Ectodermal cell (in vitro differentiated cells): Measurements from ENCODE around the gene TPR. TPM values are rescaled to one million over a fixed set of nuclear protein-coding genes. Genes with fewer than 3 reads are reported as not detected.

Experiments
- H3K27ac ChIP-seq: 2 replicates; pipeline ENCODE4 v1.7.0; 2013; ENCODE audit warnings: mild to moderate bottlenecking, low read depth, low read length; ENCODE audit not compliant: insufficient read depth, poor library complexity, severe bottlenecking
- H3K27me3 ChIP-seq: 2 replicates; pipeline ENCODE4 v1.7.0; 2013; ENCODE audit warnings: mild to moderate bottlenecking, low read length; ENCODE audit not compliant: insufficient read depth, control insufficient read depth, poor library complexity, severe bottlenecking
- H3K36me3 ChIP-seq: one replicate; pipeline ENCODE4 v1.7.0; 2013; ENCODE audit warnings: low read length; ENCODE audit not compliant: control insufficient read depth, insufficient read depth
- H3K4me1 ChIP-seq: one replicate; pipeline ENCODE4 v1.7.0; 2013; ENCODE audit warnings: low read length; ENCODE audit not compliant: control insufficient read depth, insufficient read depth
- H3K4me3 ChIP-seq: 2 replicates; pipeline ENCODE4 v1.7.0; 2013; ENCODE audit warnings: low read depth, low read length, control low read depth; ENCODE audit not compliant: insufficient read depth
- H3K9me3 ChIP-seq: 2 replicates; pipeline ENCODE4 v1.7.0; 2013; ENCODE audit warnings: mild to moderate bottlenecking, low read length, moderate library complexity; ENCODE audit not compliant: control insufficient read depth
- WGBS, 2 experiments: methylation state at CpG; one replicate each; pipeline ENCODE4 v1.1.7; 2013; ENCODE audit warnings: missing lambda C conversion rate in 2 of 2; 5-methylcytosine and 5-hydroxymethylcytosine counted together
- polyA plus RNA-seq, 4 experiments: library from polyadenylated mRNA; stranded (reverse); fragments of 50-300 nt; gene quantifications; one replicate each; pipeline ENCODE4 v1.2.3, GENCODE V29; 2013

TPR gene
- polyA plus RNA-seq (2013, experiment 1 of 4) = 94.4 TPM
- polyA plus RNA-seq (2013, experiment 2 of 4) = 99.0 TPM
- polyA plus RNA-seq (2013, experiment 3 of 4) = 74.3 TPM
- polyA plus RNA-seq (2013, experiment 4 of 4) = 93.8 TPM

- no peaks in the 10 kb centered on the region for H3K27me3 ChIP-seq
- H3K9me3 ChIP-seq = no peaks in the 10 kb centered on the region
- H3K36me3 ChIP-seq = peaks cover 15% of the 10 kb centered on the region
- H3K4me3 ChIP-seq = peak within 1 kb of the TSS; percentile 90
- 0% methylated on average over 60 of the region's 60 CpGs for WGBS, 2 experiments
- H3K27ac ChIP-seq = peak within 1 kb of the TSS; percentile 99
- H3K4me1 ChIP-seq = peaks cover 6% of the 10 kb centered on the region
Observed at GRCh38 chr1:186375152-186375928, at the start of gene TPR, which contains the start of gene ODR4. Gene TPR, minus strand, starts transcription at chr1:186375253. Its CDS starts 225 bp downstream, at chr1:186375028. Gene ODR4, plus strand, starts transcription at chr1:186375838. Its CDS starts 3,948 bp downstream, at chr1:186379786.

- Histone ChIP-seq H3K27me3 (no peaks in the 10 kb centered on the region), H3K36me3 (no peaks in the 10 kb centered on the region), H3K9me3 (no peaks in the 10 kb centered on the region), H3K4me1 (no peaks in the 10 kb centered on the region), H3K4me3 (no peak overlapping the region), H3K27ac (no peak overlapping the region)
- 90 to 96% methylated on average over 2 of the region's 2 CpGs for WGBS, 2 experiments
Observed at GRCh38 chr1:186424539-186424938, 49.5 kb upstream of the TPR start.

DNA sequence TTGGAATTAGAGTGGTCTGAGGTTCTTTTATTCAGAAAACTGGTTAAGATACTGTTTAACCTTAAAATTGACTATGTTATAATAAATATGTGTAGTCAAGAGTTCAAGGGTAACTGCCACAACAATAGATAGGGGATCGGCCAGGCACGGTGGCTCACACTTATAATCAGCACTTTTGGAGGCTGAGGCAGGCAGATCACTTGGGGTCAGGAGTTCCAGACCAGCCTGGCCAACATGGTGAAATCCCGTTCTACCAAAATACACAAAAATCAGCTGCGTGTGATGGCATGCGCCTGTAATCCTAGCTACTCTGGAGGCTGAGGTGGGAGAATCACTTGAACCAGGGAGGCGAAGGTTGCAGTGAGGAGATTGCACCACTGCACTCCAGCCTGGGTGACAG, 46.4 kb upstream of the TPR start:
- Histone ChIP-seq H3K9me3 (no peaks in the 10 kb centered on the region), H3K36me3 (peaks cover 3% of the 10 kb centered on the region), H3K4me1 (no peaks in the 10 kb centered on the region), H3K27me3 (no peaks in the 10 kb centered on the region), H3K27ac (no peak overlapping the region), H3K4me3 (no peak overlapping the region)
- WGBS, 2 experiments = 83 to 94% methylated on average over 6 of the region's 6 CpGs

DNA sequence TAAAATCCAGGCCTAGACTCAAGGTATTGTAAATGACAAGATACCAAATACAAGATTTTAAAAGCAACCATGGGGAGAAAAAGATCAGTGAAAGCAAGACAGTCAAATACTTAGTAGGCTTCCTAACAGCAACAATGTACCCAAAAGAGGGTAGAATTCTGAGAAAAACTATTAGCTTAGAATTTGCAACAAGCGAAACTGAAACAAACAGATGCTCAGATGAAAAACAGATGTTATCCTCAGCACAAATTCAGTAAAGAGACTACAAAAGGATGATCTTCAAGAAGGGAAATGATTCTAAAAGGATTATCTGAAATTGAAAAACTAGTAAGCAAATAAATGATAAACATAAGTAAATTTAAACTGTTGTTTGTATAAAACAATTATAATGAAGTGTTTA, 45.9 kb upstream of the TPR start:
- Histone ChIP-seq H3K27me3 (no peaks in the 10 kb centered on the region), H3K36me3 (peaks cover 3% of the 10 kb centered on the region), H3K9me3 (no peaks in the 10 kb centered on the region), H3K27ac (no peak overlapping the region), H3K4me3 (no peak overlapping the region), H3K4me1 (no peaks in the 10 kb centered on the region)
- WGBS, 2 experiments = 95 to 100% methylated on average over 1 of the region's 1 CpG

- H3K27ac ChIP-seq = no peak overlapping the region
- no peak overlapping the region for H3K4me3 ChIP-seq
- no peaks in the 10 kb centered on the region for H3K4me1 ChIP-seq
- no peaks in the 10 kb centered on the region for H3K27me3 ChIP-seq
- peaks cover 3% of the 10 kb centered on the region for H3K36me3 ChIP-seq
- no peaks in the 10 kb centered on the region for H3K9me3 ChIP-seq
Observed at GRCh38 chr1:186420311-186420710, 45.3 kb upstream of the TPR start.

DNA sequence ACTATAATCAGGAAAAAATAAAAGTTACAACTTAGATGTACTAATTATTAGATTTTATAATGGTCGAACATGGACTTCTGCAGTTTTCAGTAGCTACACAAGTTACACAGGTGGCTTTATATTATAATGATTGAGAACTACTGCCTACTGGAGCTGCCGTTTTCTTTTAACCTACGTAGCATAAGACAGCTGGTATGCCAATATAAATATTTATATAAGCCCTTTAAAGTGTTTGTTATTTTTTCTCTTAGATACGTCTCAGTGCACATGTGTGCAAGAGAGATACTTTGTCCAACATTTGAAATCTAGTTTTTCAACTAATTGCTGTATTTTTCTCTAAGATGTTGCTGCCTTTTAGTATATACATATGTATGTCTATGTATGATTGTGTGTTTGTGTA, 43.5 kb upstream of the TPR start:
- 93% methylated on average over 4 of the region's 4 CpGs; no CpG with 5 or more reads in 1 of the 2 experiments for WGBS, 2 experiments
- Histone ChIP-seq H3K27me3 (no peaks in the 10 kb centered on the region), H3K9me3 (no peaks in the 10 kb centered on the region), H3K27ac (no peak overlapping the region), H3K4me3 (no peak overlapping the region), H3K4me1 (no peaks in the 10 kb centered on the region), H3K36me3 (peaks cover 3% of the 10 kb centered on the region)

DNA sequence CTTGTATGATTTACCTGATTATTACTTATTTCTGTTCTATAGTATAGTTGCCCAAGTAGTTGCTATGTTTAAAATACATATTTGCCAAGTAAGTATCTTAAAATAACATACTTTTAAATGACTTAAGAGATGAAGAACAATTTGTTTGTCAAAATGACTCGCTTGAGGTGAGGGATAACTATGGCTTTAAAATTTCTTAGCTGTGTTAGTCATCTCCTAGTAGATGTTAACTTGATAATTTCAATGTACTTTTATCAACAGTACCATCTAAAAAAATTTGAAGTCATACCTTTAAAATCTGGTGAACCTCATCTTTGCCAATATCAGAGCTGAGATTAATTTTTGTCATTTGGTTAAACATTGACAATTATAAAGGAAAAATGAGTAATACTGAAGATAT, 38.3 kb upstream of the TPR start:
- no CpG with 5 or more reads among the region's 1 CpG for WGBS, 2 experiments
- Histone ChIP-seq H3K27me3 (no peaks in the 10 kb centered on the region), H3K36me3 (no peaks in the 10 kb centered on the region), H3K4me3 (no peak overlapping the region), H3K27ac (no peak overlapping the region), H3K4me1 (no peaks in the 10 kb centered on the region), H3K9me3 (no peaks in the 10 kb centered on the region)

DNA sequence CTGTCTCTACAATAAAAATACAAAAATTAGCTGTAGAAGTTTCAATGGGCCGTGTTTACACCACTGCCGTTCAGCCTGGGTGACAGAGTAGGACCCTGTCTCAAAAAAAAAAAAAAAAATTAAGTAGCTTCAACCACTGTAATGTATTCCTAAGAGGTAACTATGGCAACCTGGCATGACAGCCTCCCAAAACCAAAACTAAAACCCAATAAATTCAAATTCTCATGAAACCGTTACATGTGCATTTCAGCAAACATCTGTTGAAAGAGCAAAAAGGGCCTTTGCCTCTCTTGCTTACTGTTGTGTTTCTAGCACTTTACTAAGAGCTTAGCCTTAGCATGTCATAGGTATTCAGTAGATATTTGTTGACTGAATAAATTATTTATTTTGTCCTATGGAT, 34.0 kb upstream of the TPR start:
- H3K27me3 ChIP-seq = no peaks in the 10 kb centered on the region
- H3K36me3 ChIP-seq = peaks cover 6% of the 10 kb centered on the region
- WGBS, 2 experiments = 92 to 97% methylated on average over 3 of the region's 3 CpGs
- no peak overlapping the region for H3K4me3 ChIP-seq
- H3K4me1 ChIP-seq = no peaks in the 10 kb centered on the region
- H3K9me3 ChIP-seq = no peaks in the 10 kb centered on the region
- no peak overlapping the region for H3K27ac ChIP-seq

GRCh38 chr1:186404454-186405051, 29.5 kb upstream of the TPR start:
- no peaks in the 10 kb centered on the region for H3K27me3 ChIP-seq
- H3K27ac ChIP-seq = no peak overlapping the region
- H3K4me3 ChIP-seq = no peak overlapping the region
- peaks cover 6% of the 10 kb centered on the region for H3K36me3 ChIP-seq
- no peaks in the 10 kb centered on the region for H3K4me1 ChIP-seq
- H3K9me3 ChIP-seq = no peaks in the 10 kb centered on the region
- WGBS, 2 experiments = 93 to 95% methylated on average over 3 to 4 of the region's 5 CpGs

GRCh38 chr1:186403632-186404031, 28.6 kb upstream of the TPR start:
- no peaks in the 10 kb centered on the region for H3K27me3 ChIP-seq
- no peak overlapping the region for H3K4me3 ChIP-seq
- peaks cover 6% of the 10 kb centered on the region for H3K36me3 ChIP-seq
- H3K9me3 ChIP-seq = no peaks in the 10 kb centered on the region
- H3K4me1 ChIP-seq = no peaks in the 10 kb centered on the region
- no peak overlapping the region for H3K27ac ChIP-seq
